MCF 10A (cell line): ENCODE measurements around the gene TRIM9. TPM values are rescaled to one million over a fixed set of nuclear protein-coding genes. Genes with fewer than 3 reads are reported as not detected.
A peak's percentile ranks its signal among the peaks of the same experiment; 100 is the strongest.

Experiments used
- BruUV-seq: library from RNA; stranded (reverse); fragments of 400-500 nt; replicated peaks from 2 replicates; lab custom pipeline; 2021; lab: Mats Ljungman, UMichigan
- CTCF ChIA-PET: fragments of 300-600 bp; sonication (Branson Sonifier 250); formaldehyde crosslinking; extraction: SDS; loops from one replicate; lab custom pipeline; 2021; ENCODE audit warnings: antibody characterized with exemption, inconsistent platforms; lab: Yijun Ruan, JAX
- POLR2A ChIA-PET: fragments of 300-600, 350-650 bp; sonication (Branson Sonifier 250); formaldehyde crosslinking; extraction: SDS; loops from one replicate; lab custom pipeline; 2020; ENCODE audit warnings: antibody characterized with exemption, inconsistent platforms; lab: Yijun Ruan, JAX
- DNase-seq: peaks from one replicate; pipeline ENCODE4 v3.0.0-alpha.2; 2018; ENCODE audit not compliant: unreplicated experiment
- H3K27ac Mint-ChIP-seq: one replicate; pipeline ENCODE4 v1.8.0; 2022; ENCODE audit warnings: mild to moderate bottlenecking, low read depth, mixed read lengths; ENCODE audit not compliant: unreplicated experiment
- H3K27me3 Mint-ChIP-seq: one replicate; pipeline ENCODE4 v1.8.0; 2022; ENCODE audit warnings: mixed read lengths; ENCODE audit not compliant: insufficient read depth, unreplicated experiment
- H3K36me3 Mint-ChIP-seq: one replicate; pipeline ENCODE4 v1.8.0; 2022; ENCODE audit warnings: mild to moderate bottlenecking, moderate library complexity, mixed read lengths; ENCODE audit not compliant: insufficient read depth, unreplicated experiment
- H3K4me1 Mint-ChIP-seq: one replicate; pipeline ENCODE4 v1.8.0; 2022; ENCODE audit warnings: mixed read lengths; ENCODE audit not compliant: insufficient read depth, unreplicated experiment
- H3K4me3 Mint-ChIP-seq: one replicate; pipeline ENCODE4 v1.8.0; 2022; ENCODE audit warnings: mild to moderate bottlenecking, moderate library complexity, mixed read lengths; ENCODE audit not compliant: unreplicated experiment
- H3K9me3 Mint-ChIP-seq: one replicate; pipeline ENCODE4 v1.8.0; 2022; ENCODE audit warnings: mixed read lengths; ENCODE audit not compliant: unreplicated experiment
- CTCF ChIP-seq: fragments of 200-600 bp; IDR thresholded peaks from one replicate; pipeline ENCODE4 v1.8.0; 2022; ENCODE audit warnings: antibody characterized with exemption, mild to moderate bottlenecking; ENCODE audit not compliant: unreplicated experiment
- intact Hi-C: fragments of 100-400 bp; cut with micrococcal nuclease; formaldehyde crosslinking; loops from 2 replicates; pipeline ENCODE4 v1.14.1; 2022
- total RNA-seq: library from RNA; stranded (reverse); gene quantifications from 2 replicates; pipeline ENCODE4 v1.2.3, GENCODE V29; 2022

Gene TRIM9
- total RNA-seq, 1 experiment from 2014 or later, result 0.19 TPM

GRCh38 chr14:51081209-51081608, 13.7 kb downstream of the TRIM9 start:
- H3K4me3 Mint-ChIP-seq, result no peak overlapping the region
- CTCF ChIA-PET, result no interaction called here
- H3K4me1 Mint-ChIP-seq, result peaks cover 35% of the 10 kb centered on the region
- no peaks in the 10 kb centered on the region for H3K36me3 Mint-ChIP-seq
- POLR2A ChIA-PET, result no interaction called here
- no peak for TF ChIP-seq CTCF
- no peak overlapping the region for H3K27ac Mint-ChIP-seq
- DNase-seq, result no peak
- intact Hi-C loops, result no loop called here
- no TSS peak for BruUV-seq
- H3K9me3 Mint-ChIP-seq, result no peaks in the 10 kb centered on the region
- no peaks in the 10 kb centered on the region for H3K27me3 Mint-ChIP-seq

GRCh38 chr14:51080645-51081044, 14.3 kb downstream of the TRIM9 start:
- Mint-ChIP-seq H3K4me3 (no peak overlapping the region), H3K4me1 (peaks cover 35% of the 10 kb centered on the region), H3K27ac (no peak overlapping the region), H3K9me3 (no peaks in the 10 kb centered on the region), H3K27me3 (no peaks in the 10 kb centered on the region), H3K36me3 (no peaks in the 10 kb centered on the region)
- POLR2A ChIA-PET, result no interaction called here
- no TSS peak for BruUV-seq
- CTCF ChIA-PET, result no interaction called here
- DNase-seq, result no peak
- intact Hi-C loops, result no loop called here
- TF ChIP-seq CTCF, result no peak

- no peak overlapping the region for H3K4me3 Mint-ChIP-seq
Measured at GRCh38 chr14:51079489-51079888, 15.4 kb downstream of the TRIM9 start.

GRCh38 chr14:51079085-51079484, 15.8 kb downstream of the TRIM9 start:
- peak overlapping the region; percentile 39 for H3K27ac Mint-ChIP-seq
- H3K36me3 Mint-ChIP-seq, result no peaks in the 10 kb centered on the region

More at GRCh38 chr14:51079489-51079888, 15.4 kb downstream of the TRIM9 start:
- intact Hi-C loops, result no loop called here
- no TSS peak for BruUV-seq
- CTCF ChIA-PET, result no interaction called here
- Mint-ChIP-seq H3K4me1 (peaks cover 35% of the 10 kb centered on the region), H3K9me3 (no peaks in the 10 kb centered on the region), H3K27ac (peak overlapping the region; percentile 39), H3K36me3 (no peaks in the 10 kb centered on the region), H3K27me3 (no peaks in the 10 kb centered on the region)
- peak; percentile 57 for DNase-seq
- no peak for TF ChIP-seq CTCF
- POLR2A ChIA-PET, result no interaction called here

More at GRCh38 chr14:51079085-51079484, 15.8 kb downstream of the TRIM9 start:
- Mint-ChIP-seq H3K4me1 (peaks cover 35% of the 10 kb centered on the region), H3K4me3 (no peak overlapping the region), H3K9me3 (no peaks in the 10 kb centered on the region), H3K27me3 (no peaks in the 10 kb centered on the region)
- CTCF ChIA-PET, result no interaction called here
- TF ChIP-seq CTCF, result no peak
- intact Hi-C loops, result no loop called here
- no TSS peak for BruUV-seq
- POLR2A ChIA-PET, result no interaction called here
- peak; percentile 75 for DNase-seq
